NCI-H2107 (cell line): ENCODE results near the gene C5.
"Not testable (repeated sequence)": the region's sequence is repeated elsewhere in the genome, so short reads cannot be mapped to it uniquely, and the experiment has no call there.

Experiments
- DNase-seq: peaks from one replicate; lab custom pipeline; 2025; lab: John Stamatoyannopoulos, UW

The C5 gene

GRCh38 chr9:120979797-120980196, 70.3 kb downstream of the C5 start:
- DNase-seq, result no peak

DNA sequence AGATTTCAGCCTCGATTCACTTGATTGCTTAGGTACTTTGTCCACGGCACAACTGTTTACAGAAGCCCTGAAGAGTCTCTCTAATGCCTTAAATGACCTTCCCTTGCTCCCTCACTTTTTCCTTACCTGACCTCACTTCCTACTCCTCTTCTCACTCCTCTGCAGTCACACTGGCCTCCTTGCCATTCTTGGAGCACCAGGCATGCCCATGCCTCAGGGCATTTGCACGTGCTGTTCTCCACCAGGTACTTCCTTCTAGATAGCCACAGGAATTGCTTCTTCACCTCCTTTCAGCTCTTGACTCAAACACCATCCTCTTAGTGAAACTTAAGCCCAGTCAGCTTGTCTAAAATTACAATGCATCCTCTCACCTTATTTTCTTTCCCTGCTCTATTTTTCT, 71.1 kb downstream of the C5 start:
- no peak for DNase-seq

- no peak for DNase-seq
These were observed 72.8 kb downstream of the C5 start for GRCh38 chr9:120977321-120977720.

DNA sequence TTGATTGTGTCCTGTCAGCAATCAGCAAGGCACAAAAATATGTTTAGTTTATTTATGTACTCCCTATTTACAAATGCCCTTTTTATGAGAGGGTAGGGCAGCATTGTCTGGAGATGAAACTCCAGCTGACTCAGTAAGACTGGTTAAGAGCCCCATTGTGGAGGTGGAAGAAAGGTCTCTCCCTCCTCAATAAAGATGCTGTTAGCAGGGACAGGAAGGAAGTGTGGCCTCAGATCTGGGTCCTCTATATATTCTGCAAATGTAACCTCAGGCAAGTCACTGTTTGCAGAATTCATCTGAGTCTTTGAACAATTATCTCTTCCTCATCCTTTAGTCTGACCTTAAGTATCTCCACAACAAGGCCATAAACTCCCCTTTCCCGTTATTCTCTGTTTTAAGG, 75.2 kb downstream of the C5 start:
- no peak for DNase-seq

GRCh38 chr9:120974181-120974580, 75.9 kb downstream of the C5 start:
- no peak for DNase-seq

DNA sequence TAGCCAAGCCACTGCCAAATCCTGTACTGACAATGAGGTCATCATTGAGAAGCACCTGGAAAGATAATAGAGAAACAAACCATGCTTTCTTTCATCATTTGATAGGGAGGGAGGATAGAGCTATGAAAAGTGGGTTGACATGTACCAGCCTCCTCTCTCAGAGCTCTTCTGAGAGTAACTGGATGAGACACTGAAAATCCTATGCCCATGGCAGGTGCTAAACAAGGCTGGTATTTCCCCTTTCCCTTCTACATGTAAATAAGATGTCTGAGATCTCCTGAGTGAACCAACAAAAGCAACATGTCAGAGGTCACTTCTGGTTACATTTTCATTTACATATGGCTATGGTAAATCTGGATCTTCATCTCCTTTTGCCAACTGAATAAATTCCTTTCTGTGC, 78.1 kb downstream of the C5 start:
- no peak for DNase-seq

- DNase-seq, result not testable (repeated sequence)
These were observed 78.6 kb downstream of the C5 start for GRCh38 chr9:120971471-120971870.

- DNase-seq, result no peak
These were observed 79.8 kb downstream of the C5 start for GRCh38 chr9:120970244-120970643.

DNA sequence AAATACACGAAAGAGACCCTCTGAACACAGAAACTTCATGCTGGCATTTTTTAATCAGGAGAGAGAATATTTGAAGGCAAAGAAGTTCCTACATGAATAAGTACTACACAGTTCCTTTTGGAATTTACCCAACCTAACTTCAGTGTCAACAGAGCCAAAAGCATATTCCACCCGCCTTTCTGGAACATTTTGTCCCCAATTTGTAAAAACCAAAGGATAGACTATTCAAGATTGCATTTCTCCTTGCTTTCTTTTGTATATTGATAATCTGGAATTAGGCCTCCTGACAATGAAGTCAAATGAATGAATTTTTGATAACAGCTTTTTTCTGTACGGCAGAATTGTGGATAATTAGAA, 84.1 kb downstream of the C5 start:
- no peak for DNase-seq

DNA sequence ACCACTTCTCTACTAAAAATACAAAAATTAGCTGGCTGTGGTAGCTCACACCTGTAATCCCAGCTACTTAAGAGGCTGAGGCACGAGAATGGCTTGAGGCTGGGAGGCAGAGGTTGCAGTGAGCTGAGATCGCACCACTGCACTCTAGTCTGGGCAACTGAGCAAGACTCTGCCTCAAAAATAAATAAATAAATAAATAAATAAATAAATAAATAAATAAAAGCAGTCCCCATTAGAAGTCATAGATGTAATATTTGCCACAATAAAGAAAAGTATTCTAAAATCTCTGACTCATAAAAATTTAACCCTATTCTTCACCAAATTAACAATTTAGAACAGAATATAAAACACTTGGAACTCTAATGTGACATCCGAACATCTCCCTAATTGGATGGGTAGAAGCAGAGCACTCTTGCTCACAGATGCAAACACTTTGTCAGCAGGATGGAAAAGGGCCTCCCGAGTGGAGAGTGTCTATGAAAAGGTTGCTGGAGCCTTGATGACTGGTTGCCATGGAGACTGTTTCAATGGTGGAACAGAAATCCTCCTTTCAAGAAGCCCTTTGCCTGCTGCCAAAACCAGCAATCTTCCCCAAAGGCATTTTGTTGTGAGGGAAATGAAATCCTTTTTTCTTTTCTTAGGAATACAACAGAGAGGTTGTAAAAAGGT, 84.6 kb downstream of the C5 start:
- no peak for DNase-seq

- no peak for DNase-seq
These were observed 88.1 kb downstream of the C5 start for GRCh38 chr9:120961936-120962335.

GRCh38 chr9:120960001-120960400, 90.1 kb downstream of the C5 start:
- DNase-seq, result no peak

- DNase-seq, result no peak
These were observed 93.2 kb downstream of the C5 start for GRCh38 chr9:120956862-120957261.

GRCh38 chr9:120951960-120952618, 98.0 kb downstream of the C5 start:
- no peak for DNase-seq

DNA sequence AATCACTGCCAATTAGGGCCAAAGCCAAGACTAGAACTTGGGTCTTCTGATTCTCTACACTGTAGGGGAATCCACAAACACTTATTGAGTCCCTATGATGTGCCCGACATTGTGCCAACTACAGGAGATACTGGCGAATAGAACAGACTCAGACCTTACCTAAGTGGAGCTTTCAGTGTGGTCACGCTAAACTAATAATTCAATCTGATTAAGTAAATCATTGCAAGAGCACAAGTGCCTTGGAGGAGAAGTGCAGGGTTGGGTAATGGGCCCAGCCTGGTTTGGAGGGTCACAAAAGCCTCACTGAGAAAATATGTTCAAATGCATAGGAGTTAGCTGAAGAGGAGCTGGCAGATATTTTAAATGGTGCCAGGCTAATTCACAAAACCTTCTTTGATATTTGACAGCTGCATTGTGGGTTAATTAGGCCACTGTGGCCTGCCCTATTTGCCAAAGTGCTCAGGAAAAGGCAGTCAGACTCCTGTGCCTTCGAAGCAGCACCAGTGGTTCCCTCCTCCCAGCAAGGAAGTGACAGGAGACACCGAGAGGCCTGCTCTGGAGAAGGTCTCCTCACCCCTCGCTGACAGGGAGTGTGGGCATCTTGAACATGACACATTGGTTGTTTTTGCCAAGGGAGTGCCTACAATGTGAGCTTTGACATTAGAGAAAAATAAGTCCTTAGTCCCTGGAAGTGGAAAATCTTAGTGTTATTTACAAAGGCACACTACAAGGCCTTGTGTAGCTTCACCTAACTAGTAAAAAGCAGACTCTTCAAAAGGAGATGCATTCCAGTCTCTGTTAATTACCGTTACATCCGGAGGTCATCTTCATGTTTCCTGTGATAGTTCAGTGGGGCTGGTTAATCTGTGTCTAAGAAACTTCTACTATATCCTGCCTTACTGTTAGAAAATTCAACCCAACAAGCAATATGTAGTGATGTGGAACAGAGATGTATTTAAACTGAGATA, 99.4 kb downstream of the C5 start:
- DNase-seq, result no peak

- no peak for DNase-seq
These were observed 100.8 kb downstream of the C5 start for GRCh38 chr9:120949290-120949689.

GRCh38 chr9:120948824-120949223, 101.3 kb downstream of the C5 start:
- no peak for DNase-seq

DNA sequence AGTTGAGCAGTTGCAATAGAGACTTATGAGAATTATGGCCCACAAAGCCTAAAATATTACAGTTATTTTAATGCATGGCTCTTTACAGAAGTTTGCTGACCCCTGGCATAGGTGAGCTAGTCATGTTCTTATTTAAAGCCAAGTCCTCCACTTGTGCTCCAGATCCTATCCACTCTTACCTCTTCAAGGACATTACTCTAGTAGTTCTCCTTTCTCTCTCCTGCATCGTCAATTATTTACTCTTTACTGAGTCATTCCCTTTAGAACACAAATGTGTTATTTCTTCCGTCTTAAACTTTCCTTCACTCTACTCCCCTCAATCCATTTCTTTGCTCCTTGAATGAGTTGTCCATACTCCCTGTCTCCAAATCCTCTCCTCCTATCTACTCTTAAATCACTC, 102.9 kb downstream of the C5 start:
- DNase-seq, result no peak

- no peak for DNase-seq
These were observed 103.8 kb downstream of the C5 start for GRCh38 chr9:120946259-120946658.

DNA sequence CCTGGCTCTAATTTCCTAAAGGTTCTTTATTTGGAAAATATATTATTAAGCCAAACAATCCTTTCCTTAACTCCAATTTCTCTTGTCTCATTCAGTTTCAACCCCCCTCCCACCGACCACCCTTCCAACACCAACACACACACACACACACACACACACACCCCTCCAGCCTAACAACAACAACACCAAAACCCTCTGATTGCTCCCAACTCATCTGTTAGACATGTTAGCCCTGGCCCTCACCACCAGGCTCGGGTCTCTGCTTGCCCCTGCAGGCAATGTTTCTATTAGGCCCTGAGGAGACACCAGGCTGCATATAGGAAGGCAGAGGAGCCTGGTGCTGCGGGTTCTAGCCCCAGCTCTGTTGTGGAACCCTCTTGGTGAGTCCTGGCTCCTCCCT, 105.1 kb downstream of the C5 start:
- DNase-seq, result no peak

DNA sequence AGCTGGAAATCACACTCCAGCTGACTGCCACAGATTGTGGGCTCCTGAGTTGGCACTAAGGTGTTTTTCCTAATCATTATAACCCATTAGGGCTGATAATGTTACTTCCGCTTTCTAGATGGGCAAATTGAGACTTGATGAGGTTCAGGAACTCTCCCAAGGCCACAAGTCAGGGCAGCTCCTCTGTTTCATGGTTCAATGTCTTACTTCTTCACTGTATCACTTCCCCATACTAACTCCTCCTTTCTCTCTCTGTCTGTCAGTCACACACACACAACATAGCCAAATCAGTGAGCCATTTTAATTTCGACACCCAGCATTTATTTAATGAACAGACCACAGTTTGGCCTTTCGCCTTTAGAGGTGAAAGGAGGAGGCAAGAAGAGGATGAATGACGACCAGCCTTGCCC, 105.6 kb downstream of the C5 start:
- no peak for DNase-seq

- DNase-seq, result no peak
These were observed 107.7 kb downstream of the C5 start for GRCh38 chr9:120942186-120943001.
